GDM1 (cell line): Measurements from ENCODE around the gene PFAS.
A peak's percentile ranks its signal among the peaks of the same experiment; 100 is the strongest.
"Not testable (repeated sequence)": the region's sequence is repeated elsewhere in the genome, so short reads cannot be mapped to it uniquely, and the experiment has no call there.

Experiments used
- DNase-seq: peaks from one replicate; lab custom pipeline; 2025; lab: John Stamatoyannopoulos, UW

PFAS gene

DNA sequence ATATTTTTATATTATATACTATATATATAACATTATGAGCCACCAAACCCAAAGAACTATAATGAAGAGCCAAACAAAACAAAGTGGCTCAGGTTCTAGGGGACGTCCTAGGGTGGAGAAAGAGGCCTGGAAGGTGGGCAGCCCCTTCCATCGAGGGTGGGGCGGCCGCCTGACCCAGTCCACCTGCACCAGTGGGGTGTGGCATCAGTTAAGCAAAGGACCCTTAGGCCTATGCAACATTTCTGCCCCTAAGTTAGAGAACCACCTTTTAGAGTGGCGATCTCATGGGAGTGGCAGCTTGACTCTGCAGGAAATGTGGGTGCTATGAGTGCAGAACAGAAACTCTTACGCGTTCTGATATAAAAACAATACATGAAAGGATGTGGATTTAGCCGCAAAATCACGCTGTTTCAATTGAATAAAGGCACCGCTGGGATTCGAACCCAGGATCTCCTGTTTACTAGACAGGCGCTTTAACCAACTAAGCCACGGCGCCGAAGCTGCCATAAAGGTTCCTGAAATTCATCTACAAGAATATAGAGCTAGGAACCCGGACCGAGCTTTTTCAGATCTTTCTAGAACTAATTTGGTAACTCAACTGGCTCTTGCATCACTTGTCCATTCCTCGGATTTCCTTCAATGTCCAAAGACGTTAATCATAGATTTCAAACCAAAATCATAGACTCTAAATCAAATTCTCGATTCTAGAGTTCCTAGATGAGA is 23.1 kb upstream of the PFAS start:
- DNase-seq = no peak

DNA sequence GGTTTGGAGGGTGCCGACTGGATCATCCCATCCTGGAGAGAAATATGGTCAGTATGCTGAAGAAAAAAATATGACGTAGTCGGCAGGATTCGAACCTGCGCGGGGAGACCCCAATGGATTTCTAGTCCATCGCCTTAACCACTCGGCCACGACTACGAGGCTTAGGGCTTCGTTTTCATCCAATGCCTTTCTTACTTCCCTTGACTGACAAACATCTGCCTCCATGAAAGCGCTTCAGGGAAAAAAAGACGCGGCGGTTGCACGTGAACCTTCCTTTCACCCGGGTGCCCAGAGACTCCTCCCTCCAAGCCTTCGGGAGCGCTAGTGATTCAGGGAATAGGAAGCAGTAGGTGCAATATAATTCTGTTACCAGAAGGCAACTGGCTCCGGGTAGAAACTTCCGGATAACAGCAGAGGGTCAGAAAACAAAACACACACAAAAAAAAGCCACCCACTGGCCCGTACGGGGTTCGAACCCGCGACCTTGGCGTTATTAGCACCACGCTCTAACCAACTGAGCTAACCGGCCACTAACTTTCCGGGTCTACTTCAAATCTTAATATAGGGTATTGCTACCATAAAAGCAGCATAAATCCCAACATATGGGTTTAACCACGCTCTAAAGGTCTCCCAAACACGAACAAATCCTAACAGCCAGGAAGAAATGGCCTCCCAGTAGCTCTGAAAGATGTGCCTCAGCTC is 22.4 kb upstream of the PFAS start:
- DNase-seq = peak; percentile 67

DNA sequence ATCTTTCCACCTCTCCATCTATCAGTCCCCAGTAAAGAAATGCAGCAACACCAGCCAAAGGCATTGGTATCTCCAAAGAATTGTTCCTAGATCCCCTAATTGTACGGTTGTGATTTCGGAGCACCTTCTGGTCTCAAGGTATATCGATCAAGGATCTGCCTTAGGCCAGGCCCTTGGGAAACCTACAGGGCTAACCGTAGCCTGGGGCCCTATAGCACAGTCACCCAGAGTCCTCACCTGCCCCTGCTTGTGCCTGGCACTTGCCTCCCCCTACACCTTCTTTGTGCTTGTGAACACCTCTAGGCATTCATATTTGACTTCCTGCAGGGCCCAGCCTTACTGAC is 21.9 kb upstream of the PFAS start:
- no peak for DNase-seq

DNA sequence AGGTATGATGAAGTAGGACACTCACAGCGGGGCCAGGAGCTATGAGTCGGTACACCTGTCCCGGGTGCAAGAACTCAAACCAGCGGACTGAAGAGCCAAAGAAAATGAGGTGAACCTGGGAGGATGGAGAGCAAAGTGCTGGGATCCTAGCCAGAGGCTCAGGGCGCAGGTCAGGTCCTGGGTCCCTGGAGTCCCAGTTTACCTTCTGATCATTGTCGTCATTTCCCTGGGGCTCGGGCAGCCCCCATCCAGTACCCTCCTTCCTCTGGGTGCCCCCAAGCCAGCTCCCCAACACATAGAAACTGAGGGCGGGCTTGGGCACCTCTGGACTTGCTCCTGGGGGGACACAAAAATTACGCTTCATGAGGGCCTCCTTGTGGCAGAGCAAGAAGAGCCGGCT is 17.4 kb upstream of the PFAS start:
- no peak for DNase-seq

DNA sequence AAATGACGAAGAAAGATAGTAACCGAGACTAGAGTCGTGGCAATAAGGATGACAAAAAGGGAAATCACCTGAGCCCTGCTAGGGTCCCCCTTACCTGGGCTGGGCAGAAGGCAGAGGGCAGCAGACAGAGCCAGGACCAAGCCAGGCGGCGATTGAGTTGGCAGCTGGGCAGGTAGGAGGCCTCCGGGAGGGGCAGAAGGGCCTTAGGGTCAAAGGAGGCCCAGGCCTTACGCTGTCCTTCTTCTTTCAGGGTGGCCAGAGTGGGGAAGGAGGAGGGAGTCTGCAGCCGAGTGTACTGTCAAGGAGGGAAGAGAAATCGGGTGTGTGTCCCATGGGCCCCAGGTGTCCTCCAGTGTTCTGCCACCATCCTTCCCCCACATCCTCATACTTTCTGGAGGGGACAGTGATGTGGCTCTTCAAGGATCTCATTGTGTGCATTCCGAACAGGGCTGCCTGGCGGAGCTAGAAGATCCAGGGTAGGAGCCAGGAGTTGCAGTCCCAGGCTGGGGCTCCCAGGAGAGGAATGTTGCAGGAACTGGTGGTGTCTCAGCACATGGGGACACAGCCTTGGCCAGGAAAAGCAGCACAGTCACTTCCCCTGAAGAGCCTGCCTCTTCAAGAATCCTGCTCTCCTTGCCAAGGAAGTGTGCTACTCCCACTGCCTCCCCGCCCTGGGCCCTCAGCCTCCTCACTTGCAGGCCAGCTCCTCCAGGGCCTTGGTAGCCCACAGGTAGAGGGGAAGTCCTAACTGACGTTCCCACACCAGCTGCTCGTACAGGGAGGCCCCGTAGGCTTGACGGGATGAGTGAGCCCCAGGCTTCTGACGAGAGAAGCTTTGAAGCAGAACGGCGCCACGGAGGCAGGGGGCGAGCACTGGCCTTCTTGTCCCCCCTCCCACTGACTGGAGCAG is 14.5 kb upstream of the PFAS start:
- no peak for DNase-seq

DNA sequence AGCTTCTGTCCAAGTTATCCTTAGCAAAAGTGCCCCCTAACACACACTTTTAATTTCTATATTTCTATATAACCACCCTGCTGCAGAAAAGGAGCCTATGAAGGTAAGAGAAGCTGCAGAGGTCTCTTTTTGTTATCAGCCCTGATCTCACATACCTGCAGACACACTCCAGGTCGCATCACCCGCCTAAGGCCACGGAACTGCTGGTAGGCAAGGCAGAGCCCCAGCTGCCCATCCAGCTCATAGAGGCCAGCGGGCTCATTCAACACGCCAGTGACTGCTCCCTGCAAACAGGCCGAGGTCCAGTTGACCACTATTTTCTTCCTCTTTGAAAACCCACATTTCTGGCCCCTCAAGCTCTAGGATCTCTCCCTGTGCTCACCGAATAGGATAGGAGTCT is 13.4 kb upstream of the PFAS start:
- no peak for DNase-seq

GRCh38 chr17:8237175-8237574 is 11.9 kb upstream of the PFAS start:
- DNase-seq = no peak

GRCh38 chr17:8237886-8238285 is 11.2 kb upstream of the PFAS start:
- DNase-seq = no peak

DNA sequence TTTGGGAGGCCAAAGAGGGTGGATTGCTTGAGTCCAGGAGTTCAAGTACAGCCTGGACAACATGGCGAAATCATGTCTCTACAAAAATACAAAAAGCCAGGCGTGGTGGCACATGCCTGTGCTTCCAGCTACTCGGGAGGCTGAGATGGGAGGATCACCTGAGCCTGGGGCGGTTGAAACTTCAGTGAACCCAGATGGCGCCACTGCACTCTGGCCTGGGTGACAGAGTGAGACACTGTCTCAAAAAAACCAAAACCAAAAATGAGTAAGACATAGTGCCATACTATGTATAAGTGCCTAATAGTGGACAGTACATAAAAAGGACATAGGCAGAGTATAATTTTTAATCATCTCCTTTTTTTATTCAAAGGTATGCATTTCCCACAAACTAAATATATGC is 5.3 kb upstream of the PFAS start:
- no peak for DNase-seq

- no peak for DNase-seq
Observed at GRCh38 chr17:8244768-8245167, 4.3 kb upstream of the PFAS start.

DNA sequence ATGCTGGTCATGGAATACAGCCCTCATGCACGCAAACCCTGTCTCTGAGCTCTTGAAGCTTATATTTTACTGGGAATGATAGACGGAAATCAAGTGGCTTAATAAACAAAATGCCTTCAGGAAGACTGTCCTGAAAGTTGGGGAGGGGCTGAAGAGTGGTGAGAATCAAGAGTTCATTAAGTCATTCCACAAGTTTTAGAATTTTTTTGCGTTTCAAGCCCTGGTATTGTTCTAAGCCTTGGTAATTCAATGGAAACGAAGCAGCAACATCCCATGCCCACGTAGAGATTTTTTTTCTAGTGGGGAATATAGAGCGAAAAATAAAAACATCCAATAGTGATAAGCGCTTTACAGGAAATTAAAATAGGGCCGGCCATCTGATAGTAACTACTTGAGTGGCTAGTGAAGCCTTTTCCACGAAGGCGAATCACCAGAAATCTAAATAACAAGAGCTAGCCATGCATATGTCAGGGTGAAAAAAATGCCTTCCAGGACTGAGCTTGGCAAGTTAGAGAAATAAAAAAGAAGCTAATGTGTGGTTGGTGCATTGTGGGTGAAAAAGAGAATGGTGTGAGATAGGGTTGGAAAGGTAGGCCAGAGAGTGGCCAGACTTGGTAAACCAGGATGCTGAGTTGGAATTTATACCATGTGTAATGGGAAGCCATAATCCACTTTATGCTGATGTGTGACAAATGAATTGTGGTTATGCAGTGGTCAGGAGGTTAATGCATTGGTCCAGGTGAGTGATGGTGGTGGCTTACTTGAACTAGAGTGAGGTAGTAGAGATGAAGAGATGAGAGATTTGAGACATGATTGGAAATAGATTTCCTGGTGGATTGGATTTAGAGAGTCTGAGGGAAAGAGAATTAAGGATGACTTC is 772 bp downstream of the PFAS start:
- no peak for DNase-seq

DNA sequence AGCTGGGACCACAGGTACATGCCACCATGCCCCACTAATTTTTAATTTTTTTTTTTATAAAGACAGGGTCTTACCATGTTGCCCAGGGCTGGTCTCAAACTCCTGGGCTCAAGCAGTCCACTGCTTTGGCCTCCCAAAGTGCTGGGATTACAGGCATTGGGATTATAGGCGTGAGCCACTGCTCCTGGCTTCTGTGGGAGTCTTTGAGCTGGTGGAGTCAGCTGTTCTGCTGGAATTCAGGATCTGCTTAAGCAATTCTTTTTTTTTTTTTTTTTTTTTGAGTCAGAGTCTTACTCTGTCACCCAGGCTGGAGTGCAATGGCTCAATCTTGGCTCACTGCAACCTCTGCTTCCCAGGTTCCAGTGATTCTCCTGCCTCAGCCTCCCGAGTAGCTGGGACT is 2.3 kb downstream of the PFAS start:
- DNase-seq = not testable (repeated sequence)

GRCh38 chr17:8253801-8254200 is 4.7 kb downstream of the PFAS start:
- no peak for DNase-seq

DNA sequence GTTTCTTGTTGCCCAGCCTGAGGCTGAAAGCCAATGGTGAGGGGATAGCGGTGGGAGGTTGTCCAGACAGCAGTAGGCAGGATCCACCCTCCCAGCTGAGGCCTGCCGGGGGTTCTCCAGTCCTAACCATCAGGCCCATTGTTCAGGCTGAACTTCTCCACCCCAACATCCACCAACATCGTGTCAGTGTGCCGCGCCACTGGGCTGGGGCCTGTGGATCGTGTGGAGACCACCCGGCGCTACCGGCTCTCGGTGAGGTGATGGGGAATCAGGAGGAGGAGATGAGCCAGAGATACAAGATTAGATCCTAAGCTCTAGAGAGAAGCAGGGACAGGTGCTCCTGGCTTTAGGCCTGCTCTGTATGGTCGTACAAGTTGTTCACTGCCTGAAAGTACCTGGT is 5.8 kb downstream of the PFAS start:
- DNase-seq = no peak

DNA sequence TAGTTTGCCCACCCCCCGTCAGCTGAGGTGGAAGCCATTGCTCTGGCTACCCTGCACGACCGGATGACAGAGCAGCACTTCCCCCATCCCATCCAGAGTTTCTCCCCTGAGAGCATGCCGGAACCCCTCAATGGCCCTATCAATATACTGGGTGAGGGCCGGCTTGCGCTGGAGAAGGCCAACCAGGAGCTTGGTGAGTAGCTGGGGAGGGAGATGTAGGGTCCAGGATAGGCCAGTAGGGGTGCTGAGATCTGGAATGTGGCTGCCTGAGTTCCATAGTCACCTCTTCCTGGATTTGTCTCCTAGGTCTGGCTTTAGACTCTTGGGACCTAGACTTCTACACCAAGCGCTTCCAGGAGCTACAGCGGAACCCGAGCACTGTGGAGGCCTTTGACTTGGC is 6.4 kb downstream of the PFAS start:
- no peak for DNase-seq

- no peak for DNase-seq
Observed at GRCh38 chr17:8256291-8256690, 7.2 kb downstream of the PFAS start.

GRCh38 chr17:8256691-8257090 is 7.6 kb downstream of the PFAS start:
- DNase-seq = no peak

- no peak for DNase-seq
Observed at GRCh38 chr17:8257801-8258200, 8.7 kb downstream of the PFAS start.

- no peak for DNase-seq
Observed at GRCh38 chr17:8264320-8264719, 15.2 kb downstream of the PFAS start.

DNA sequence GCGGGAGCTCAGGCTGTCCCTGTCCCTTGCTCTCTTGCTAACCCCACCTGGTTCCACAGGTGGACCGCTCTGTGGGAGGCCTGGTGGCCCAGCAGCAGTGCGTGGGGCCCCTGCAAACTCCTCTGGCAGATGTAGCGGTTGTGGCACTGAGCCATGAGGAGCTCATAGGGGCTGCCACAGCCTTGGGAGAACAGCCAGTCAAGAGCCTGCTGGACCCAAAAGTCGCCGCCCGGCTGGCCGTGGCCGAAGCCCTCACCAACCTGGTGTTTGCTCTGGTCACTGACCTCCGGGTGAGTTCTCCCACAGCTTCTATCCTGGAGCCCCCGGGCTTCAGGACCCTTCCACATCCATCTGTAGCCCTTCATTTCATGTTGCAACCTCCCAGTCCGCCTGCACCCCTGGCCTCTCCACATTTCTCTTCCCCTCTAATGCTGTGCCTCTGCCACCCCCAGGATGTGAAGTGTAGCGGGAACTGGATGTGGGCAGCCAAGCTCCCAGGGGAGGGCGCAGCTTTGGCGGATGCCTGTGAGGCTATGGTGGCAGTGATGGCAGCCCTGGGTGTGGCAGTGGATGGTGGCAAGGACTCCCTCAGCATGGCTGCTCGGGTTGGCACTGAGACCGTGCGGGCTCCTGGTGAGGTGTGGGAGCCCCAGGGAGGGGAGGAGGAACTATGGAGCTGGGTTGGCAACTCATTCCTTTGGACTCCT is 15.9 kb downstream of the PFAS start:
- no peak for DNase-seq
